Liver (tissue), 9 donors: ENCODE data around the gene ASIC4. TPM values are rescaled to one million over a fixed set of nuclear protein-coding genes. Genes with fewer than 3 reads are reported as not detected.

ENCODE experiments used
- DNase-seq: peaks from one replicate; pipeline ENCODE4 v3.0.0-alpha.2; 2017; ENCODE audit warnings: low spot score
- H3K27ac ChIP-seq, 2 donors: one replicate each; pipeline ENCODE4 v1.7.0; 2013; ENCODE audit warnings: inconsistent platforms in 2 of 2, low read length in 2 of 2, control low read depth in 1 of 2, low read depth in 1 of 2, mild to moderate bottlenecking in 1 of 2
- H3K27me3 ChIP-seq, 4 donors: one replicate each; pipeline versions ENCODE4 v1.6.1 to v1.7.0; 2013; ENCODE audit warnings: low read length in 3 of 4, inconsistent platforms in 1 of 4, mild to moderate bottlenecking in 1 of 4, moderate library complexity in 1 of 4; ENCODE audit not compliant: control insufficient read depth in 4 of 4, insufficient read depth in 4 of 4
- H3K36me3 ChIP-seq, 4 donors: one replicate each; pipeline versions ENCODE4 v1.6.1 to v1.7.0; 2013; ENCODE audit warnings: low read length in 3 of 4, mild to moderate bottlenecking in 3 of 4, low read depth in 1 of 4, moderate library complexity in 1 of 4; ENCODE audit not compliant: control insufficient read depth in 4 of 4, insufficient read depth in 3 of 4
- H3K4me1 ChIP-seq, 4 donors: one replicate each; pipeline versions ENCODE4 v1.6.1 to v1.7.0; 2013; ENCODE audit warnings: low read length in 3 of 4, mild to moderate bottlenecking in 3 of 4, moderate library complexity in 1 of 4; ENCODE audit not compliant: control insufficient read depth in 4 of 4, insufficient read depth in 4 of 4
- H3K4me3 ChIP-seq, 3 donors: one replicate each; pipeline versions ENCODE4 v1.6.1 to v1.7.0; 2013; ENCODE audit warnings: low read length in 3 of 3, control low read depth in 1 of 3, low read depth in 1 of 3, mild to moderate bottlenecking in 1 of 3
- H3K9ac ChIP-seq, 2 donors: one replicate each; pipeline ENCODE4 v1.7.0; 2013; ENCODE audit warnings: low read length in 2 of 2, mild to moderate bottlenecking in 2 of 2, moderate library complexity in 2 of 2, control low read depth in 1 of 2, low read depth in 1 of 2
- H3K9me3 ChIP-seq, 4 donors: one replicate each; pipeline versions ENCODE4 v1.6.1 to v1.7.0; 2013; ENCODE audit warnings: low read length in 3 of 4; ENCODE audit not compliant: control insufficient read depth in 4 of 4
- FOXA1 ChIP-seq: IDR thresholded peaks from 2 replicates; pipeline ENCODE4 v1.6.1; 2016; ENCODE audit warnings: antibody characterized with exemption
- FOXA2 ChIP-seq: IDR thresholded peaks from 2 replicates; pipeline ENCODE4 v1.6.1; 2016; ENCODE audit warnings: antibody characterized with exemption
- GABPA ChIP-seq, 2 donors: IDR thresholded peaks in 1 of 2; conservative IDR thresholded peaks in 1 of 2; 2 replicates each; pipeline ENCODE4 v1.6.1; 2016; ENCODE audit warnings: antibody characterized with exemption in 2 of 2, mild to moderate bottlenecking in 1 of 2, moderate library complexity in 1 of 2
- HNF4A ChIP-seq, 2 donors: conservative IDR thresholded peaks; 2 replicates each; pipeline ENCODE4 v1.6.1; 2016; ENCODE audit warnings: antibody characterized with exemption in 2 of 2, mild to moderate bottlenecking in 2 of 2
- HNF4G ChIP-seq: IDR thresholded peaks from 2 replicates; pipeline ENCODE4 v1.6.1; 2016; ENCODE audit warnings: antibody characterized with exemption
- JUND ChIP-seq, 2 donors: IDR thresholded peaks; 2 replicates each; pipeline ENCODE4 v1.6.1; 2016; ENCODE audit warnings: antibody characterized with exemption in 2 of 2
- RAD21 ChIP-seq, 2 donors: IDR thresholded peaks; 2 replicates each; pipeline ENCODE4 v1.6.1; 2016; ENCODE audit warnings: antibody characterized with exemption in 2 of 2, mild to moderate bottlenecking in 2 of 2
- RXRA ChIP-seq, 2 donors: IDR thresholded peaks; 2 replicates each; pipeline ENCODE4 v1.6.1; 2017 to 2018; ENCODE audit warnings: antibody characterized with exemption in 2 of 2, mild to moderate bottlenecking in 1 of 2
- SP1 ChIP-seq: IDR thresholded peaks from 2 replicates; pipeline ENCODE4 v1.6.1; 2018; ENCODE audit warnings: antibody characterized with exemption, mild to moderate bottlenecking
- TAF1 ChIP-seq: conservative IDR thresholded peaks from 2 replicates; pipeline ENCODE4 v1.6.1; 2016; ENCODE audit warnings: antibody characterized with exemption, mild to moderate bottlenecking
- YY1 ChIP-seq: IDR thresholded peaks from 2 replicates; pipeline ENCODE4 v1.6.1; 2016; ENCODE audit warnings: antibody characterized with exemption, mild to moderate bottlenecking
- WGBS: extraction: QIAGEN DNeasy Blood & Tissue Kit; methylation state at CpG from one replicate; pipeline ENCODE4 v1.1.7; 2013; 5-methylcytosine and 5-hydroxymethylcytosine counted together
- polyA plus RNA-seq, 2 donors: library from polyadenylated mRNA; stranded (reverse) in 1 of 2; unstranded in 1 of 2; fragments of 200-250 nt in 1 of 2; fragments of >200 nt in 1 of 2; fragmentation: Nextera tagmentation in 1 of 2; extraction: Ambion mirVana in 1 of 2; gene quantifications; one replicate each; pipeline versions ENCODE4 v1.2.1 to v1.2.3, GENCODE V29; 2013 to 2015
- total RNA-seq, 2 donors: library from RNA; depleted of rRNA; stranded (reverse); fragments of >200 nt; gene quantifications; one replicate each; pipeline ENCODE4 v1.2.3, GENCODE V29; 2014
- TF ChIP-seq, protein P1 (sequence below): IDR thresholded peaks from 2 replicates; pipeline ENCODE4 v1.6.1; 2016; ENCODE audit warnings: antibody characterized with exemption, mild to moderate bottlenecking
- TF ChIP-seq, protein P2 (sequence below): IDR thresholded peaks from 2 replicates; pipeline ENCODE4 v1.6.1; 2016; ENCODE audit warnings: antibody characterized with exemption
- TF ChIP-seq, protein P3 (sequence below): fragments of 150-350 bp; IDR thresholded peaks from 2 replicates; pipeline ENCODE4 v1.5.1; 2017; ENCODE audit warnings: improper control_type of control experiment, low read depth, low read length; ENCODE audit not compliant: missing input control
- TF ChIP-seq, protein P4 (sequence below): IDR thresholded peaks from 2 replicates; pipeline ENCODE4 v1.6.1; 2016; ENCODE audit warnings: antibody characterized with exemption
- TF ChIP-seq, protein P5 (sequence below): IDR thresholded peaks from 2 replicates; pipeline ENCODE4 v1.6.1; 2016; ENCODE audit warnings: antibody characterized with exemption
- donor health status: healthy.
- donor health status: healthy.
- donor health status: healthy.
- donor health status: healthy.
- donor health status: healthy.

The ASIC4 gene
- total and polyA plus RNA-seq, 4 donors = 0.08 to 1.5 TPM; not detected in 2

DNA sequence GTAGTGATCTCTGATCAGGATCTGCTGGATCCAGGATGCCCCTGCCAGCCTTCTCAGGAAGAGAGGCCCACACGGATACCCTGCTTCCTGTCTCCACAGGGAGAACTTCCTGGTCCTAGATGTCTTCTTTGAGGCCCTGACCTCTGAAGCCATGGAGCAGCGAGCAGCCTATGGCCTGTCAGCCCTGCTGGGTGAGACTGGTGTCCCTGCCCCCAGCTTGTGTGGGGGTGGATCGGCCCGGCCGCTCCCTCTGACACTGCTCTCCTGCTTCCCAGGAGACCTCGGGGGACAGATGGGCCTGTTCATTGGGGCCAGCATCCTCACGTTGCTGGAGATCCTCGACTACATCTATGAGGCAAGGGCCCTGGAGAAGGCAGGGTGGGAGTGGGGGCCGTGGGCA, 22.7 kb downstream of the ASIC4 start:
- TF ChIP-seq JUND (IDR thresholded peaks at IDR 0.05) = no peak
- TF ChIP-seq, protein P1, sequence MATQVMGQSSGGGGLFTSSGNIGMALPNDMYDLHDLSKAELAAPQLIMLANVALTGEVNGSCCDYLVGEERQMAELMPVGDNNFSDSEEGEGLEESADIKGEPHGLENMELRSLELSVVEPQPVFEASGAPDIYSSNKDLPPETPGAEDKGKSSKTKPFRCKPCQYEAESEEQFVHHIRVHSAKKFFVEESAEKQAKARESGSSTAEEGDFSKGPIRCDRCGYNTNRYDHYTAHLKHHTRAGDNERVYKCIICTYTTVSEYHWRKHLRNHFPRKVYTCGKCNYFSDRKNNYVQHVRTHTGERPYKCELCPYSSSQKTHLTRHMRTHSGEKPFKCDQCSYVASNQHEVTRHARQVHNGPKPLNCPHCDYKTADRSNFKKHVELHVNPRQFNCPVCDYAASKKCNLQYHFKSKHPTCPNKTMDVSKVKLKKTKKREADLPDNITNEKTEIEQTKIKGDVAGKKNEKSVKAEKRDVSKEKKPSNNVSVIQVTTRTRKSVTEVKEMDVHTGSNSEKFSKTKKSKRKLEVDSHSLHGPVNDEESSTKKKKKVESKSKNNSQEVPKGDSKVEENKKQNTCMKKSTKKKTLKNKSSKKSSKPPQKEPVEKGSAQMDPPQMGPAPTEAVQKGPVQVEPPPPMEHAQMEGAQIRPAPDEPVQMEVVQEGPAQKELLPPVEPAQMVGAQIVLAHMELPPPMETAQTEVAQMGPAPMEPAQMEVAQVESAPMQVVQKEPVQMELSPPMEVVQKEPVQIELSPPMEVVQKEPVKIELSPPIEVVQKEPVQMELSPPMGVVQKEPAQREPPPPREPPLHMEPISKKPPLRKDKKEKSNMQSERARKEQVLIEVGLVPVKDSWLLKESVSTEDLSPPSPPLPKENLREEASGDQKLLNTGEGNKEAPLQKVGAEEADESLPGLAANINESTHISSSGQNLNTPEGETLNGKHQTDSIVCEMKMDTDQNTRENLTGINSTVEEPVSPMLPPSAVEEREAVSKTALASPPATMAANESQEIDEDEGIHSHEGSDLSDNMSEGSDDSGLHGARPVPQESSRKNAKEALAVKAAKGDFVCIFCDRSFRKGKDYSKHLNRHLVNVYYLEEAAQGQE = no peak
- TF ChIP-seq FOXA1 = no peak
- TF ChIP-seq YY1 = no peak
- TF ChIP-seq GABPA (IDR thresholded peaks at IDR 0.05 in 1 of 2, conservative IDR thresholded peaks at IDR 0.05 in 1 of 2) = no peak
- TF ChIP-seq HNF4A (conservative IDR thresholded peaks at IDR 0.05) = no peak
- no peak for TF ChIP-seq SP1
- TF ChIP-seq, protein P2, sequence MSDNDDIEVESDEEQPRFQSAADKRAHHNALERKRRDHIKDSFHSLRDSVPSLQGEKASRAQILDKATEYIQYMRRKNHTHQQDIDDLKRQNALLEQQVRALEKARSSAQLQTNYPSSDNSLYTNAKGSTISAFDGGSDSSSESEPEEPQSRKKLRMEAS = no peak
- TF ChIP-seq FOXA2 = no peak
- TF ChIP-seq, protein P3, sequence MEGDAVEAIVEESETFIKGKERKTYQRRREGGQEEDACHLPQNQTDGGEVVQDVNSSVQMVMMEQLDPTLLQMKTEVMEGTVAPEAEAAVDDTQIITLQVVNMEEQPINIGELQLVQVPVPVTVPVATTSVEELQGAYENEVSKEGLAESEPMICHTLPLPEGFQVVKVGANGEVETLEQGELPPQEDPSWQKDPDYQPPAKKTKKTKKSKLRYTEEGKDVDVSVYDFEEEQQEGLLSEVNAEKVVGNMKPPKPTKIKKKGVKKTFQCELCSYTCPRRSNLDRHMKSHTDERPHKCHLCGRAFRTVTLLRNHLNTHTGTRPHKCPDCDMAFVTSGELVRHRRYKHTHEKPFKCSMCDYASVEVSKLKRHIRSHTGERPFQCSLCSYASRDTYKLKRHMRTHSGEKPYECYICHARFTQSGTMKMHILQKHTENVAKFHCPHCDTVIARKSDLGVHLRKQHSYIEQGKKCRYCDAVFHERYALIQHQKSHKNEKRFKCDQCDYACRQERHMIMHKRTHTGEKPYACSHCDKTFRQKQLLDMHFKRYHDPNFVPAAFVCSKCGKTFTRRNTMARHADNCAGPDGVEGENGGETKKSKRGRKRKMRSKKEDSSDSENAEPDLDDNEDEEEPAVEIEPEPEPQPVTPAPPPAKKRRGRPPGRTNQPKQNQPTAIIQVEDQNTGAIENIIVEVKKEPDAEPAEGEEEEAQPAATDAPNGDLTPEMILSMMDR = no peak
- TF ChIP-seq, protein P4, sequence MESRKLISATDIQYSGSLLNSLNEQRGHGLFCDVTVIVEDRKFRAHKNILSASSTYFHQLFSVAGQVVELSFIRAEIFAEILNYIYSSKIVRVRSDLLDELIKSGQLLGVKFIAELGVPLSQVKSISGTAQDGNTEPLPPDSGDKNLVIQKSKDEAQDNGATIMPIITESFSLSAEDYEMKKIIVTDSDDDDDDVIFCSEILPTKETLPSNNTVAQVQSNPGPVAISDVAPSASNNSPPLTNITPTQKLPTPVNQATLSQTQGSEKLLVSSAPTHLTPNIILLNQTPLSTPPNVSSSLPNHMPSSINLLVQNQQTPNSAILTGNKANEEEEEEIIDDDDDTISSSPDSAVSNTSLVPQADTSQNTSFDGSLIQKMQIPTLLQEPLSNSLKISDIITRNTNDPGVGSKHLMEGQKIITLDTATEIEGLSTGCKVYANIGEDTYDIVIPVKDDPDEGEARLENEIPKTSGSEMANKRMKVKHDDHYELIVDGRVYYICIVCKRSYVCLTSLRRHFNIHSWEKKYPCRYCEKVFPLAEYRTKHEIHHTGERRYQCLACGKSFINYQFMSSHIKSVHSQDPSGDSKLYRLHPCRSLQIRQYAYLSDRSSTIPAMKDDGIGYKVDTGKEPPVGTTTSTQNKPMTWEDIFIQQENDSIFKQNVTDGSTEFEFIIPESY = no peak
- no peak for TF ChIP-seq RXRA (IDR thresholded peaks at IDR 0.05)
- TF ChIP-seq, protein P5, sequence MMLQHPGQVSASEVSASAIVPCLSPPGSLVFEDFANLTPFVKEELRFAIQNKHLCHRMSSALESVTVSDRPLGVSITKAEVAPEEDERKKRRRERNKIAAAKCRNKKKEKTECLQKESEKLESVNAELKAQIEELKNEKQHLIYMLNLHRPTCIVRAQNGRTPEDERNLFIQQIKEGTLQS = no peak
- TF ChIP-seq RAD21 (IDR thresholded peaks at IDR 0.05) = no peak
- TF ChIP-seq HNF4G = no peak
- no peak for TF ChIP-seq TAF1
- H3K27ac ChIP-seq = no peak overlapping the region
- no peaks in the 10 kb centered on the region for H3K27me3 ChIP-seq
- peaks cover 4 to 24% (median 11%) of the 10 kb centered on the region in 4 donors for H3K36me3 ChIP-seq
- H3K4me3 ChIP-seq = no peak overlapping the region
- H3K9me3 ChIP-seq = no peaks in the 10 kb centered on the region
- no peak overlapping the region for H3K9ac ChIP-seq
- DNase-seq = no peak
- H3K4me1 ChIP-seq = peaks cover under 1 to 7% (median 5%) of the 10 kb centered on the region in 4 donors
- 60% methylated on average over 9 of the region's 9 CpGs for WGBS
